Dedifferentiated amniotic fluid mesenchymal stem cell (primary cell): ENCODE measurements around the gene MDH1B.

ENCODE experiments used
- DNase-seq: peaks from one replicate; pipeline ENCODE4 v3.0.0-alpha.2; 2016; ENCODE audit errors: extremely low spot score

Gene MDH1B

GRCh38 chr2:206693399-206694137 is 71.6 kb downstream of the MDH1B start:
- DNase-seq = peak; percentile 67

- no peak for DNase-seq
Measured at GRCh38 chr2:206692971-206693370, 72.2 kb downstream of the MDH1B start.

GRCh38 chr2:206688990-206689389 is 76.1 kb downstream of the MDH1B start:
- DNase-seq = no peak

- DNase-seq = no peak
Measured at GRCh38 chr2:206688453-206688852, 76.7 kb downstream of the MDH1B start.
